Lung microvascular endothelial cell (primary cell): ENCODE data around the gene VPS4A. TPM values are rescaled to one million over a fixed set of nuclear protein-coding genes. Genes with fewer than 3 reads are reported as not detected.

ENCODE experiments used
- DNase-seq, 2 donors: peaks; one replicate each; pipeline versions ENCODE4 v3.0.0 to v3.0.0-alpha.2; 2010; ENCODE audit warnings: low read depth in 2 of 2
- total RNA-seq: library from RNA; depleted of rRNA; stranded (reverse); fragments of >200 nt; gene quantifications from 2 replicates; pipeline ENCODE4 v1.2.1, GENCODE V29; 2014

The VPS4A gene
- total RNA-seq, 1 donor from 2014 or later = 32.7 TPM

- no peak for DNase-seq
These were observed 5.1 kb upstream of the VPS4A start for GRCh38 chr16:69306031-69306430.

GRCh38 chr16:69307091-69307490, 4.1 kb upstream of the VPS4A start:
- DNase-seq = no peak

GRCh38 chr16:69307856-69308255, 3.3 kb upstream of the VPS4A start:
- no peak for DNase-seq

DNA sequence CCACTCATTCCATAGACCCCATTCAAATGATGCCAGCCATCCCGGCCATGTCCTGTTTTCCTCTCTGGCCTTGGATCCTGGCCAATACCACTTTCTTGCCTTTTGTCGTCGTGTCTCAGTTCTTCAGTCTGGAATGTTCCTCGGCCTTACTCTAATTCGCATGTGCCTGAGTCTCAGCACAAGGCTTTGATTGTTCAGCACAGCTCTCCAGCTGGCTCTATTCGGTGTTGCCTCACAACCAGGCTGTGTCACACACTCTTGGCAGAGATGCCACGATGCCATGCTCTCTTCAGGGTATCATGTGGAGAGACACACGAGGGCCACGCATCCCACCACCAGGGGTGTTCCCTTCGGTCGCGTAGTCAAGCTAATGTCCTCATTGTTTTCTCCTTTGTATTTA, 1.8 kb upstream of the VPS4A start:
- DNase-seq = no peak

GRCh38 chr16:69311533-69312387, 610 bp downstream of the VPS4A start:
- DNase-seq = peak; percentile 25 to 35

GRCh38 chr16:69313469-69313868, 2.3 kb downstream of the VPS4A start:
- DNase-seq = no peak

DNA sequence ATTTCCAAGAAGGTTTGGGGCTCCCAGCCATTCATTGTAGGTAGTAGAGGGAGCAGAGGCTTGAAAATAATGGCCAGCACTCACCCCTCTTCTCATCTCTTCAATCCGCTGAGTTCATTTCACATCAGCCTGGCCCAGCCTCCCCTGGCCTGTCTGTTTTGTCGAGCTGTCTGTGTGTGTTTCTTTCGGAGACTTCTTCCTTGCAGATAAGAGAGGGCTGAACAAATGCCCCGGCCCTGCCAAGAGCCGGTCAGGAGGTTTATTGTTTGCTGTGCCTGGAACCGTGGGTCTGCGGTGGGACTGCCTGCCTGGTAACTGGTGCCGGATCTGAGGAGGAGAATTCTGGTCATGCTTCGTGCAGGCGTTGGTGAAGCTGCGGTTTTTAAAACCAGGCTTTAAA, 3.4 kb downstream of the VPS4A start:
- DNase-seq = no peak

DNA sequence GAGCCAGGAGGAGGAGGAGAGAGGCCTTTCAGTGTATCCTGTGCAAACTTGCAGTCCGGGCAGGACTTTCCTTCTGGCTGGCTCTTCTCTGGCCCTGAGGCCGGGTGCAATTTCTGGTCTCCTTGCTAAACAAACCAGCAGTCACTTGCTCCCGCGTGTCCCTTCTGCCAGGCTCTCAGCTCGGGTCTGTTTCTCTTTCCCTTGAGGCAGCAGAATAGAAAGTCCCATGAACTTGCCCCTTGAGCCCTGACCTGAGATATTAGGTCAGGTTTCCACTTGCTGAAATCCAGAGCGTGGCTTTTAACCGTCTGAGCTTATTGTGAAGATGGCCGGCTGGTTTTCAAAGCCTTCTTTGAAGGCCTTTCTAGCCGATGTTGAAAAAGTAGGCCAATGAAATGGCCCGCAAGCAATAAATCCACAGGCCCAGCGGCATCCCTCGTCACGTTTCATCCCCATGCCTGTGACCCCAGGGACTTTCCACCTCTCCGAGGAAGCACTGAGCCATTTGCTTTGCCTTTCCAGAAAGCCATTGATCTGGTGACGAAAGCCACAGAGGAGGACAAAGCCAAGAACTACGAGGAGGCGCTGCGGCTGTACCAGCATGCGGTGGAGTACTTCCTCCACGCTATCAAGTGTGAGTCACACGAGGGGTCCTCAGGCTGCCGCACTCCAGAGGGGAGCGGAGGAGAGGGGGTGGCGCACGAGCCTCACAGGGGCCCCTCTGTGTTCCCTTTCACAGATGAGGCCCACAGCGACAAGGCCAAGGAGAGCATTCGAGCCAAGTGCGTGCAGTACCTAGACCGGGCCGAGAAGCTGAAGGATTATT, 4.5 kb downstream of the VPS4A start:
- DNase-seq = no peak

- DNase-seq = no peak
These were observed 5.5 kb downstream of the VPS4A start for GRCh38 chr16:69316595-69317034.

GRCh38 chr16:69318177-69318910, 7.2 kb downstream of the VPS4A start:
- DNase-seq = no peak

DNA sequence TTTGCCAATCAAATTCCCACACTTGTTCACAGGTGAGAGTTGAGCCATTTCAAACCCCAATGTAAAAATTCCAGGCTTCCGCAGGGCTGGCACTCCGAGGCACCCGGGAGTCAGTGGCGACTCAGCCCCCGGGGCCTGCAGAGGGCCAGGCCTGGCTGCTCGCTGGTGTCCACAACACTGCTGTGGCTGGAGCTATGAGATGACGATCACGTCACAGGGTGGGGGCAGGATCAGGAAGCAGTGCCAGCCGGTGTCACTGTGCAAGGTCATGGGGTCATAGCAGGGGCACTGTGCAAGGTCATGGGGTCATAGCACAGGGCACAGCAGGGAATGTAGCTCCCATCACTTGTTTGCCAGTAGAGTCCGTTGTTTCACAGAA, 7.8 kb downstream of the VPS4A start:
- no peak for DNase-seq

DNA sequence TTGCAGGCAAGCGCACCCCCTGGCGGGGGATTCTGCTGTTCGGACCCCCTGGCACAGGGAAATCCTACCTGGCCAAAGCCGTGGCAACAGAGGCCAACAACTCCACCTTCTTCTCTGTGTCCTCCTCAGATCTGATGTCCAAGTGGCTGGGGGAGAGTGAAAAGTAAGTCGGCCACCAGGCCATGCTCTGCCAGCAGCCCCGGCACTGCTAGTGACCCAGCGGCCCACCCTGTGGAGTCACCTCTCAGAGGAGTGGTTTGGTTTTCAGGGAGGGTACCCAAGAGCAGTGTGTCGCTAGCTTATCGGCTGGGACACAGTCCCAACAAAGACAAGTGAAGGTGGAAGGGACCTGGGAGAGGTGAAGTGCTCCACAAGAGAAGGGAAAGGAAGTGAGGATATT, 8.2 kb downstream of the VPS4A start:
- DNase-seq = no peak

DNA sequence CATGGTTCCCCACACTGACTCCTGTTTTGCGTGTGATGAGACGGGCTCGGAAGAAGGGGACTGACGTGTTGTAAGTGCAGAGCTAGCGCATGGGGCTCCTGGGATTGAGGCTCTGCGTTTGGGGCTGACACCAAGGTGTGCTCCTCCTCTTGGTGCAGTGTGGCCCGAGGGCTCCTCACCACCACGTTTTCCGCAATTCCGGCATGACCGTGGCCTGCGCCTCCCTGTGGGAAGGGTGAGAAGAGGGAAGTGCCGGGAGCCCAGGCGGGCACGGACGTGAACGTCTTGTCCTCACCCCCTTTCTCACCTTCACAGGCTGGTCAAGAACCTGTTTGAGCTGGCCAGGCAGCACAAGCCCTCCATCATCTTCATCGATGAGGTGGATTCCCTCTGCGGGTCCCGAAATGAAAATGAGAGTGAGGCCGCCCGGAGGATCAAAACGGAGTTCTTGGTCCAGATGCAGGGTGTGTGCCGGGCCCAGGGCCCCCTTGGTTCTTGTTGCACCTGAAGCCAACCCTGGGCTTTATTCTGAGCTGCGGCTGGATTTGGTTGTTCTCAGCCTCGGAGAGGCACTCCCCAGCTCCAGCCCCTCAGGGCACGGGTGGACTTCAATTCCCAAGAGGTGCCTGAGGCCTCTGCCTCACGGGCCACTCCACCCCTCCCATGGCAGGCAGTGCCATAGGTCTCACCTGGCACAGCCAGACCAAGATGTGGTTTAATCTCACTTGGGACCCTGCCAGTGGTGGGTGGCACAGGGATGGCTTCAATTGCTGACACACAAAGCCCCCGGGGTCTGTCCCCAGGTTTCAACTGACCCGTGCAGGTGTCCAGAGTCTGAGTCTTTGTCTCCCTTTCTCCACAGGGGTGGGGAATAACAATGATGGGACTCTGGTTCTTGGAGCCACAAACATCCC, 8.9 kb downstream of the VPS4A start:
- DNase-seq = no peak

- no peak for DNase-seq
These were observed 9.6 kb downstream of the VPS4A start for GRCh38 chr16:69320740-69321073.

- no peak for DNase-seq
These were observed 9.9 kb downstream of the VPS4A start for GRCh38 chr16:69321080-69321479.

- no peak for DNase-seq
These were observed 11.2 kb downstream of the VPS4A start for GRCh38 chr16:69322343-69322742.

DNA sequence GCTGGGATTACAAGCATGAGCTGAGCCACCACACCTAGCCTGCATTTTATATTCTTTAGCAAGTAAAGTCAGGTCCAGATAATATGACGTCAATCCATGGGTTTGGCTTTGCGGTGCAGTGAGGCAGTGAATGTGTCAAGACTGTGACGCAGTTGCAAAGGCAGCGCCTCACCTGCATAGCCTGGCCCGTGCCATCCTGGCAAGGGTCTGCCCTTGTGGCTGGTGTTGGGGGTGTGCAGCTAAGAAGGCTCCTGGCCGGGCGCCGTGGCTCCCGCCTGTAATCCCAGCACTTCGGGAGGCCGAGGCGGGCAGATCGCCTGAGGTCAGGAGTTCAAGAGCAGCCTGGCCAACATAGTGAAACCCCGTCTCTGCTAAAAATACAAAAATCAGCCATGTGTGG, 12.3 kb downstream of the VPS4A start:
- no peak for DNase-seq

- DNase-seq = no peak
These were observed 12.9 kb downstream of the VPS4A start for GRCh38 chr16:69324013-69324531.

DNA sequence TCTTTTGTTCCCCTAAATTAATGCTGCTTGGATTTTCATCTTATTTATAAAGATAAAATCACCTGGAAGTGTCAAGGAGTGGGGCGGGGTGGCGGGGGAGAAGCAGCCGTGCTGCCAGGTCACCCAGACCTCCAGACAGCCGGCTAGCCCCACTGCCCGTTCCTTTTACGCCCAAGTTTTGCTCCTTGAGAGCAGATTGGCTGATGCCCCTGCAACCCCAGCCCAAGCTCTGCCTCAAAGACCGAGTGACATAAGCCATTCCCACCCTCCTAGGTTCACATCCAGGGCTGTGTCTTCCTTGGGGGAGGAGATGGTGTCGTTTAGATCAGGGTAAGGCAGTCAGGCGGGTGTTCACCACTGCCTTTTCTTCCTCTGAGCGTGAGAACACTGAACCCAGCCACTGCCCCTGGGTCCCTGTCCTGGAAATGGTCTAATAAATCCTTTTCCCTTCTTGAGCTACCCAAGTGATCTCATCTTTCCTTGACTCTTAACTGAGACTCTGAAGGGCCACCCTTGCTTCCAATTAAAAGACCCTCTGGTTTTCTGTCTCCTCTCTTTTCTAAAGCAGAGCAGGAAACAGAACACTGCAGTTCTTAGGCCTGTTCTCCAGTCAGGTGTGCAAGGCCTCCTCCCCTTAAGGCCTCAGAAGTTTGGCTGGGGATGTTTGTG, 13.6 kb downstream of the VPS4A start:
- DNase-seq = no peak

GRCh38 chr16:69325784-69326171, 14.6 kb downstream of the VPS4A start:
- no peak for DNase-seq
